ENCODE results near the gene SYT1.

- no peak for TF ChIP-seq CTCF (IDR thresholded peaks at IDR 0.05)
- TF ChIP-seq EZH2 (IDR thresholded peaks at IDR 0.05; ENCODE audit: borderline replicate concordance, insufficient read depth, low read depth, low read length, poor library complexity, severe bottlenecking): no peak
Measured at GRCh38 chr12:79141776-79142175, 277.2 kb downstream of the SYT1 start.

Measured in B cell (primary cell).